Pancreas (tissue), 10 donors: Measurements from ENCODE around the gene PPP5C. TPM values are rescaled to one million over a fixed set of nuclear protein-coding genes. Genes with fewer than 3 reads are reported as not detected.

Source experiments
- ATAC-seq, 4 donors: fragments of 200-7000 bp; cut with Tn5 transposase; one replicate each; pipeline versions ENCODE4 v1.8.0 to v1.9.1; 2020; ENCODE audit warnings: mild to moderate bottlenecking in 4 of 4, moderate library complexity in 4 of 4
- DNase-seq, 6 donors: peaks; one replicate each; pipeline ENCODE4 v3.0.0-alpha.2; 2020
- FAIRE-seq: peaks from 2 replicates; lab custom pipeline; 2012; peaks lifted over from hg19 to GRCh38; lab: Jason Lieb, UNC
- H3K27ac ChIP-seq, 4 donors: fragments of 200-600 bp; sonication (generic); 1 replicate in 3 of 4; 2 replicates in 1 of 4; pipeline versions ENCODE4 v1.5.0 to v1.8.0; 2020
- H3K27me3 ChIP-seq, 4 donors: fragments of 200-600 bp; one replicate each; pipeline ENCODE4 v1.8.0; 2021
- H3K36me3 ChIP-seq, 3 donors: fragments of 200-600 bp; sonication (generic) in 1 of 3; one replicate each; pipeline versions ENCODE4 v1.5.0 to v1.8.0; 2020 to 2021
- H3K4me1 ChIP-seq, 3 donors: fragments of 200-600 bp; one replicate each; pipeline ENCODE4 v1.8.0; 2021
- H3K4me3 ChIP-seq, 4 donors: fragments of 200-600 bp; sonication (generic) in 2 of 4; one replicate each; pipeline versions ENCODE4 v1.5.0 to v1.8.0; 2020 to 2021
- H3K9me3 ChIP-seq, 4 donors: fragments of 200-600 bp; one replicate each; pipeline ENCODE4 v1.8.0; 2021
- CTCF ChIP-seq, 4 donors: fragments of 200-600 bp; sonication (generic) in 3 of 4; IDR thresholded peaks; one replicate each; pipeline versions ENCODE4 v1.5.0 to v1.8.0; 2021; ENCODE audit warnings: antibody characterized with exemption in 4 of 4
- WGBS, 2 donors: extraction: QIAGEN DNeasy Blood & Tissue Kit; methylation state at CpG; one replicate each; pipeline ENCODE4 v1.1.7; 2013; 5-methylcytosine and 5-hydroxymethylcytosine counted together
- intact Hi-C, 3 donors: fragments of 100-400 bp; cut with DNase I; formaldehyde crosslinking; loops; one replicate each; pipeline versions ENCODE4 v1.11.1 to v1.14.2; 2022
- polyA plus RNA-seq, 2 donors: library from polyadenylated mRNA; stranded (reverse); fragments of 200-250 nt; gene quantifications; one replicate each; pipeline ENCODE4 v1.2.3, GENCODE V29; 2013
- total RNA-seq, 6 donors: library from RNA; stranded (reverse); fragmentation: NEBNext Ultra II Directional in 4 of 6; extraction: Animal tissue kit (Norgen Biotek cat#: 25700) in 4 of 6; gene quantifications; one replicate each; pipeline versions ENCODE4 v1.2.1 to v1.2.4, GENCODE V29; 2021 to 2023
- donor health status: healthy with polysubstance abuse.
- donor health status: DM: no; HTN: no; CAD: no; lungs with moderate emphysema.
- donor health status: DM: no; HTN: no; CAD: no.
- donor health status: control.
- donor health status: control.
- donor health status: Bipolar disorder and iron deficiency.
- donor health status: DM: yes; HTN: yes; CAD: no.
- donor health status: DM: no; HTN: no; CAD: no.
- donor health status: DM: no; HTN: no; CAD: no.
- donor health status: DM: yes; HTN: yes; CAD: no.

The PPP5C gene
- total and polyA plus RNA-seq, 8 donors: 16.7 to 53.9 (median 23.8) TPM

- H3K4me1 ChIP-seq: no peaks in the 10 kb centered on the region
- intact Hi-C loops: no loop called here
- no peak for FAIRE-seq
Measured at GRCh38 chr19:46328079-46328478, 18.8 kb upstream of the PPP5C start.

GRCh38 chr19:46330319-46330918 lies 16.5 kb upstream of the PPP5C start:
- H3K36me3 ChIP-seq: no peaks in the 10 kb centered on the region
- no peak overlapping the region for H3K27ac ChIP-seq
- intact Hi-C loops: no loop called here
- no peaks in the 10 kb centered on the region for H3K9me3 ChIP-seq
- no peaks in the 10 kb centered on the region for H3K27me3 ChIP-seq
- FAIRE-seq: no peak
- WGBS, 2 donors: 65 to 83% methylated on average over 2 of the region's 2 CpGs
- no peak for ATAC-seq
- no peak overlapping the region for H3K4me3 ChIP-seq
- no peak for DNase-seq
- TF ChIP-seq CTCF (IDR thresholded peaks at IDR 0.05): no peak
- no peaks in the 10 kb centered on the region for H3K4me1 ChIP-seq

More at GRCh38 chr19:46328079-46328478, 18.8 kb upstream of the PPP5C start:
- 93 to 94% methylated on average over 2 of the region's 2 CpGs for WGBS, 2 donors
- TF ChIP-seq CTCF (IDR thresholded peaks at IDR 0.05): no peak
- ATAC-seq (no peak), DNase-seq (no peak)
- H3K9me3 ChIP-seq: no peaks in the 10 kb centered on the region
- no peaks in the 10 kb centered on the region for H3K27me3 ChIP-seq
- H3K27ac ChIP-seq: no peak overlapping the region
- no peaks in the 10 kb centered on the region for H3K36me3 ChIP-seq
- no peak overlapping the region for H3K4me3 ChIP-seq

GRCh38 chr19:46337487-46337886 lies 9.4 kb upstream of the PPP5C start:
- DNase-seq: no peak
- Histone ChIP-seq H3K4me1 (no peaks in the 10 kb centered on the region), H3K27ac (no peak overlapping the region), H3K27me3 (no peaks in the 10 kb centered on the region), H3K36me3 (no peaks in the 10 kb centered on the region), H3K9me3 (no peaks in the 10 kb centered on the region), H3K4me3 (no peak overlapping the region)
- no peak for ATAC-seq
- TF ChIP-seq CTCF (IDR thresholded peaks at IDR 0.05): no peak
- FAIRE-seq: no peak
- intact Hi-C loops: no loop called here
- 89% methylated on average over 1 of the region's 1 CpG for WGBS, 2 donors

- no peaks in the 10 kb centered on the region for H3K9me3 ChIP-seq
- DNase-seq: no peak
- ATAC-seq: no peak
- no peaks in the 10 kb centered on the region for H3K27me3 ChIP-seq
- WGBS, 2 donors: 62 to 66% methylated on average over 10 of the region's 10 CpGs
- H3K4me3 ChIP-seq: no peak overlapping the region
- no peak for TF ChIP-seq CTCF (IDR thresholded peaks at IDR 0.05)
- no peak for FAIRE-seq
- intact Hi-C loops: no loop called here
- no peaks in the 10 kb centered on the region for H3K4me1 ChIP-seq
- no peaks in the 10 kb centered on the region for H3K36me3 ChIP-seq
- no peak overlapping the region for H3K27ac ChIP-seq
Measured at GRCh38 chr19:46339446-46339845, 7.4 kb upstream of the PPP5C start.

- no peaks in the 10 kb centered on the region for H3K27me3 ChIP-seq
- ATAC-seq (no peak), FAIRE-seq (no peak), DNase-seq (no peak)
- intact Hi-C loops: no loop called here
- H3K9me3 ChIP-seq: no peaks in the 10 kb centered on the region
- H3K36me3 ChIP-seq: no peaks in the 10 kb centered on the region
- H3K4me1 ChIP-seq: no peaks in the 10 kb centered on the region
- TF ChIP-seq CTCF (IDR thresholded peaks at IDR 0.05): no peak
- H3K4me3 ChIP-seq: no peak overlapping the region
- 86 to 94% methylated on average over 11 of the region's 11 CpGs for WGBS, 2 donors
- H3K27ac ChIP-seq: no peak overlapping the region
Measured at GRCh38 chr19:46340051-46340659, 6.7 kb upstream of the PPP5C start.
